CD8-positive, alpha-beta memory T cell (primary cell): ENCODE measurements around the gene STEAP3. TPM values are rescaled to one million over a fixed set of nuclear protein-coding genes. Genes with fewer than 3 reads are reported as not detected.

ENCODE experiments used
- CTCF ChIA-PET: fragments of 350-600 bp; sonication (Branson Sonifier 250); formaldehyde crosslinking; loops from one replicate; lab custom pipeline; 2021; ENCODE audit warnings: antibody characterized with exemption; lab: Charles Lee
- POLR2A ChIA-PET: fragments of 350-600 bp; sonication (Branson Sonifier 250); formaldehyde crosslinking; loops from one replicate; lab custom pipeline; 2021; ENCODE audit warnings: antibody characterized with exemption; lab: Charles Lee
- DNase-seq, 5 donors: peaks; one replicate each; pipeline versions ENCODE4 v3.0.0 to v3.0.0-alpha.2; 2020 to 2022; ENCODE audit warnings: mixed read lengths in 1 of 5
- H3K27ac ChIP-seq: one replicate; pipeline ENCODE4 v1.7.0; 2013; ENCODE audit warnings: low read depth, mild to moderate bottlenecking, low read length, moderate library complexity
- H3K27me3 ChIP-seq: 2 replicates; pipeline ENCODE4 v1.7.0; 2013; ENCODE audit warnings: low read length, mild to moderate bottlenecking; ENCODE audit not compliant: insufficient read depth, poor library complexity, severe bottlenecking
- H3K36me3 ChIP-seq: 2 replicates; pipeline ENCODE4 v1.7.0; 2013; ENCODE audit warnings: mild to moderate bottlenecking, low read length, moderate library complexity; ENCODE audit not compliant: insufficient read depth
- H3K4me1 ChIP-seq: 2 replicates; pipeline ENCODE4 v1.7.0; 2013; ENCODE audit warnings: mild to moderate bottlenecking, low read length, moderate library complexity; ENCODE audit not compliant: insufficient read depth
- H3K4me3 ChIP-seq: 2 replicates; pipeline ENCODE4 v1.7.0; 2013; ENCODE audit warnings: mild to moderate bottlenecking, low read length
- H3K9me3 ChIP-seq: 2 replicates; pipeline ENCODE4 v1.7.0; 2013; ENCODE audit warnings: mild to moderate bottlenecking, low read length
- H3K27ac Mint-ChIP-seq, 8 donors: one replicate each; pipeline ENCODE4 v1.8.0; 2020 to 2021; ENCODE audit warnings: mixed read lengths in 8 of 8, mild to moderate bottlenecking in 6 of 8, inconsistent platforms in 3 of 8, moderate library complexity in 3 of 8
- H3K27me3 Mint-ChIP-seq, 2 donors: one replicate each; pipeline ENCODE4 v1.8.0; 2020 to 2021; ENCODE audit warnings: mixed read lengths in 2 of 2, mild to moderate bottlenecking in 1 of 2, moderate library complexity in 1 of 2
- H3K36me3 Mint-ChIP-seq, 3 donors: one replicate each; pipeline ENCODE4 v1.8.0; 2020 to 2021; ENCODE audit warnings: mixed read lengths in 3 of 3, inconsistent platforms in 1 of 3, mild to moderate bottlenecking in 1 of 3
- H3K4me1 Mint-ChIP-seq, 3 donors: one replicate each; pipeline ENCODE4 v1.8.0; 2020 to 2021; ENCODE audit warnings: mixed read lengths in 3 of 3, inconsistent platforms in 1 of 3, mild to moderate bottlenecking in 1 of 3
- H3K4me3 Mint-ChIP-seq, 7 donors: one replicate each; pipeline ENCODE4 v1.8.0; 2020 to 2021; ENCODE audit warnings: mixed read lengths in 7 of 7, mild to moderate bottlenecking in 6 of 7, moderate library complexity in 4 of 7, inconsistent platforms in 2 of 7
- H3K9me3 Mint-ChIP-seq, 5 donors: one replicate each; pipeline ENCODE4 v1.8.0; 2020 to 2022; ENCODE audit warnings: mixed read lengths in 5 of 5, mild to moderate bottlenecking in 3 of 5, moderate library complexity in 2 of 5, inconsistent platforms in 1 of 5
- polyA plus RNA-seq: library from polyadenylated mRNA; unstranded; fragments of 300-500 nt; fragmentation: Illumina TruSeq; gene quantifications from one replicate; pipeline ENCODE4 v1.2.3, GENCODE V29; 2021
- total RNA-seq, 2 experiments: library from RNA; stranded (reverse); gene quantifications; one replicate each; pipeline ENCODE4 v1.2.3, GENCODE V29; 2021

Gene STEAP3
- total and polyA plus RNA-seq, 3 experiments from 2014 or later, result 0.11 to 0.41 (median 0.22) TPM

DNA sequence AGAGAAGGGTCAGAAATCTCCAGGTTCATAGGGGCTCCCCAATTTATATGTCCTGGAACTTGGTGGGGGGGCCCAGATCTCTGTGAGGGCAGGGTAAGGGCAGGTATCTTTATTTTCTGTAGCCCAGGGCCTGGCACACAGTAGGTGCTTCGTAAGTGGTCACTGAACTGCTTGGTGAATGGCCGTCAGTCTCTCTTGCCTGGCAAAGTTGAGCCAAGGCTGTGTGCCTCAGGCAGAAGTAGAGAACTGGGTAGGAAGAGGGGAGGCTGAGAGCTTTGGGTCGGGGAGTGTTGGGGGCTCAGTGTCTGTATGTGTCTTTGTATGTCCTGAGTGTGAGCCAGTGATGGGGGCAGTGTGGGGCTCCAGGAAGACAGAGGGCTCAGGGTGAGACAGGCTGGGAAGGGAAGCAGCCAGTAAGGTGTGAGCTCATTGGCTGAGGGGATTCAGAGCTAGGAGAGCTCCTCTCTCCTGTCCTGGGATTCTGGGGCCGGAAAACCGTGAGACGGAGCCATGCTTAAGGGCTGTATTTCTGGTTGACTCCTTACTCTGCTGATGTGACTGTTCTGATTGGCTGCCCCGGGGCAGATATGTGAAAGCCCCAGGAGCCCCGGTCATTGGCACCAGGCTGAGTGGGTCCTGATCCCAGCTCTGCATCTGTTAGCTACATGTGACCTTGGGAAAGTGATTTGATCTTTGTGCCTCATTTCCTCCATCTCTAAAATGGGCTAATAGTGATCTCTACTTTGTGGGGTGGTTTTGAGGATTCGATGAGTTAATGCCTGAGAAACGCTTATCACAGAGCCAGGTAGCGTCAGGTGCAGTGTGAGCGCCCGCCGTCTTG, 30.3 kb downstream of the STEAP3 start:
- no peak overlapping the region for H3K4me3 ChIP-seq
- H3K9me3 ChIP-seq, result no peaks in the 10 kb centered on the region
- H3K36me3 ChIP-seq, result no peaks in the 10 kb centered on the region
- Mint-ChIP-seq H3K27ac (no peak overlapping the region), H3K9me3 (no peaks in the 10 kb centered on the region), H3K36me3 (no peaks in the 10 kb centered on the region), H3K4me3 (no peak overlapping the region), H3K27me3 (peaks cover 8% of the 10 kb centered on the region in 2 donors), H3K4me1 (no peaks in the 10 kb centered on the region)
- peaks cover 3% of the 10 kb centered on the region for H3K27me3 ChIP-seq
- H3K27ac ChIP-seq, result no peak overlapping the region
- CTCF ChIA-PET, result no interaction called here
- DNase-seq, result no peak
- H3K4me1 ChIP-seq, result no peaks in the 10 kb centered on the region
- POLR2A ChIA-PET, result no interaction called here

DNA sequence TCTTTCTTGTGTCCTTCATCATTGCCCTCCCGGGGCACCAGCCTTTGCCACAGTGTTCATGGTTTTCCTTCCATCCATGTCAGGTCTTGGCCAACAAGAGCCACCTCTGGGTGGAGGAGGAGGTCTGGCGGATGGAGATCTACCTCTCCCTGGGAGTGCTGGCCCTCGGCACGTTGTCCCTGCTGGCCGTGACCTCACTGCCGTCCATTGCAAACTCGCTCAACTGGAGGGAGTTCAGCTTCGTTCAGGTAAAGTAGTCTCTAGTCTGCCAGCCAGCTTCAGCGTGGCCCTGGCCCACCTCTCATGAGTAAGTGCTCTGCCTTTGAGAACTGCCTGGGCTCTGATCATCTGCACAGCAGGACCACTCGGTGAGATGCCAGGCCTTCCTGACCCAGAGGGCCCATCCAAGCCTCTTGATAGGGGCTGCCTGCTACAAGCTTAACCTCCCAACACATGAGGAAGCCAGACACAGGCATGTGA, 31.0 kb downstream of the STEAP3 start:
- no peak overlapping the region for H3K4me3 Mint-ChIP-seq
- H3K27ac Mint-ChIP-seq, result no peak overlapping the region
- ChIA-PET CTCF (no interaction called here), POLR2A (no interaction called here)
- H3K4me1 ChIP-seq, result no peaks in the 10 kb centered on the region
- DNase-seq, result no peak
- H3K9me3 ChIP-seq, result no peaks in the 10 kb centered on the region
- no peaks in the 10 kb centered on the region for H3K4me1 Mint-ChIP-seq
- H3K27ac ChIP-seq, result no peak overlapping the region
- H3K4me3 ChIP-seq, result no peak overlapping the region
- peaks cover 8% of the 10 kb centered on the region in 2 donors for H3K27me3 Mint-ChIP-seq
- peaks cover 3% of the 10 kb centered on the region for H3K27me3 ChIP-seq
- no peaks in the 10 kb centered on the region for H3K36me3 Mint-ChIP-seq
- no peaks in the 10 kb centered on the region for H3K36me3 ChIP-seq
- H3K9me3 Mint-ChIP-seq, result no peaks in the 10 kb centered on the region

DNA sequence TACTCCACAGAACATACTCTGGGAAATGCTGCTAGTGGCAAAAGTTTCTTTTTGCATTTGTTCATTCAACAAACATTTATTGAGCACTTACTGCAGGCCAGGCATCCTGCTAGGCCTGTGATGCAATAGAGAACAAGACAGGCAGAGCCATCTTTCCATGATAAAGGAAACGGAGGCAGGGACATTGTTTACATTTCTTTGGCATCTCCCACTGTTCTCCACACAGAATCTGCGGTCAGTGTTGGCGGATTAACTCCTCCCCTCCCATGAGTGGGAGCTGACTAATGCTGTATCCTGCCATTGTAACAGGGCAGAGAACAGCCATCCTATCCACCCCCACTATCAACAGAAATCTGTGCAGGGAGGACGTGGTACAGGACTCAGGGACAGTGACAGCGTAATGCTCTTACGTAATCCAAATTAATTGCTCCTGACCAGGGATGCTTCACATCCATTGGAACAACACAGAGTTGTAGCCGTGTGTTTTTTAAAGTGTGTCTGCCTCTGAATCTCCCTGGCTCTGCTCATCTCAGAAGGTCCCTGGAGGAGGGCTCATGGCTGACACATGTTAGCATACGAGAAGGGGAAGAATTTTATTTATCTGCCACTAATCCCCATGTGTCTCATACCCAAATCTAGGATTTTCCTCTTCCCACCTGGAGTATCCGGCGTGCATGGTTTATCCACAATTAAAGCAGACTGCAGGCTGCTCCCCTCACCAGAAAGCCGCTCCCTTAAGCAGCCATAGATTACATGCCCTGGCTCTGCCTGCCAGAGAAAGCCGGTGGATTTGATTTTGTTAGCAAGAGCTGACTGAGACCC, 32.3 kb downstream of the STEAP3 start:
- no peaks in the 10 kb centered on the region for H3K36me3 ChIP-seq
- peaks cover 3% of the 10 kb centered on the region for H3K27me3 ChIP-seq
- DNase-seq, result no peak
- H3K9me3 ChIP-seq, result no peaks in the 10 kb centered on the region
- Mint-ChIP-seq H3K4me3 (no peak overlapping the region), H3K36me3 (no peaks in the 10 kb centered on the region), H3K9me3 (no peaks in the 10 kb centered on the region), H3K4me1 (no peaks in the 10 kb centered on the region), H3K27me3 (peaks cover 0 to 8% of the 10 kb centered on the region in 2 donors), H3K27ac (no peak overlapping the region)
- H3K27ac ChIP-seq, result no peak overlapping the region
- no peaks in the 10 kb centered on the region for H3K4me1 ChIP-seq
- no peak overlapping the region for H3K4me3 ChIP-seq
- ChIA-PET CTCF (no interaction called here), POLR2A (no interaction called here)

DNA sequence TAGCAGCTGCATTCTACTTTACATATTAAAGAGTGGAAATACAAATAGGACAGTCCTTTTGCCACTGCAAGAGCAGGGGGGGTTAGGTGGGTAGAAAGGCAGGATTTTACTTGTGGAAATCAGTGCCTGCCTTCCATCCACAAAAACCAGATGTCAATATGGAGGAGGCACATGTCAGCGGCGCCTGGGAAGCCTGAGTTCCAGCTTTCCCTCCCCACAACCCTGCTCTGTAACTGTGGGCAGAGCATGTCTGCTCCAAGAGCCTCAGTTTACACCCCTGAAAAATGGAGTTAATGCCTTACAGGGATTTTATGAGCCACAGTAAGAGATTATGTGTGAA, 32.9 kb downstream of the STEAP3 start:
- H3K27ac ChIP-seq, result no peak overlapping the region
- POLR2A ChIA-PET, result no interaction called here
- H3K9me3 ChIP-seq, result no peaks in the 10 kb centered on the region
- Mint-ChIP-seq H3K36me3 (no peaks in the 10 kb centered on the region), H3K27me3 (peaks cover 0 to 8% of the 10 kb centered on the region in 2 donors), H3K4me1 (no peaks in the 10 kb centered on the region), H3K27ac (no peak overlapping the region), H3K9me3 (no peaks in the 10 kb centered on the region), H3K4me3 (no peak overlapping the region)
- no peaks in the 10 kb centered on the region for H3K4me1 ChIP-seq
- H3K36me3 ChIP-seq, result no peaks in the 10 kb centered on the region
- no peak for DNase-seq
- H3K27me3 ChIP-seq, result no peaks in the 10 kb centered on the region
- no peak overlapping the region for H3K4me3 ChIP-seq
- CTCF ChIA-PET, result no interaction called here

GRCh38 chr2:119257198-119257597, 33.6 kb downstream of the STEAP3 start:
- ChIA-PET CTCF (no interaction called here), POLR2A (no interaction called here)
- no peak overlapping the region for H3K4me3 ChIP-seq
- Mint-ChIP-seq H3K27ac (no peak overlapping the region), H3K4me1 (no peaks in the 10 kb centered on the region), H3K36me3 (no peaks in the 10 kb centered on the region), H3K4me3 (no peak overlapping the region), H3K9me3 (no peaks in the 10 kb centered on the region), H3K27me3 (peaks cover 0 to 5% of the 10 kb centered on the region in 2 donors)
- H3K27me3 ChIP-seq, result no peaks in the 10 kb centered on the region
- no peak for DNase-seq
- H3K27ac ChIP-seq, result no peak overlapping the region
- H3K9me3 ChIP-seq, result no peaks in the 10 kb centered on the region
- no peaks in the 10 kb centered on the region for H3K36me3 ChIP-seq
- H3K4me1 ChIP-seq, result no peaks in the 10 kb centered on the region

GRCh38 chr2:119259296-119259860, 35.7 kb downstream of the STEAP3 start:
- Histone ChIP-seq H3K9me3 (no peaks in the 10 kb centered on the region), H3K4me1 (no peaks in the 10 kb centered on the region), H3K36me3 (no peaks in the 10 kb centered on the region), H3K27me3 (no peaks in the 10 kb centered on the region), H3K4me3 (no peak overlapping the region), H3K27ac (no peak overlapping the region)
- Mint-ChIP-seq H3K27me3 (peaks cover 5 to 9% of the 10 kb centered on the region in 2 donors), H3K4me1 (no peaks in the 10 kb centered on the region), H3K36me3 (no peaks in the 10 kb centered on the region), H3K9me3 (no peaks in the 10 kb centered on the region), H3K27ac (no peak overlapping the region), H3K4me3 (no peak overlapping the region)
- ChIA-PET POLR2A (no interaction called here), CTCF (no interaction called here)
- DNase-seq, result no peak

DNA sequence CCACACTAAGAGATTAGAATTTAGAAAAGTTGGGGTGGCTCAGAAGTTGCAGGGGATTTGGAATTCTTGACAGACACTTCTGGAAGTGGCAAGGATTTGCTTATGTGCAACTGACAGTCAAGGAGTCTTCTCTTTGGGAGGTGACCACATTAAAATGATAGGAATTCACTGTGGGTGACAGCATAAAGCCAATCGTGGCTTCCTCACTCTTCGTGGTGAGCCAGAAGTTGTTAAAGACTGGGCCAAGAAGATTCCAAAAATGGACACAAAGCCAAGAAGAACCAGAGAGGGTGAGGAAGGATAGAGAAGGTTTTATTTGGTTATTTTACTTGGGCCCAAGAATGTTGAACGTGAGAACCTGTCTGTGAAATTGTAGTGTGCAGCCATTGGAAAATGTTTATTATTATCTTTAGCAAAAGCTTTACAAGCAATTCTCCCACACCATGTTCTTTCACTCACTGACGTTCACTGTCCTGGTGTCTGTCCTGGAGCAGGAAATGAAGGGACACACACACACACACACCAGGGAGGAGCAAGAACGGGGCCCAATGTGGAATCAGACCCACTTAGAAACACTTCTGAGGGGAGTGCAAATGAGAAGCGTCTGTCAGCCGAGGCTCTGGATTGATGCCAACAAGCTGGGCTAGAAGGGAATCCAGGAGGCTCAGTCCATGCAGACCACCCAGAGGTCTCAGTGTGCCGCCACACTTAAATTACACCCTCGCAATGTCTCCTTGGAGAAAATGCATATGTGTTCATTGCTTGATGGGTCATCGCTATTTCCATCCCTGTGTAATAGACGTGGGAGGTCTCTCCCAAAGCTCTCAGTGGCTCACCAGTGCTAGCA, 37.2 kb downstream of the STEAP3 start:
- no peaks in the 10 kb centered on the region for H3K9me3 ChIP-seq
- no peaks in the 10 kb centered on the region for H3K36me3 ChIP-seq
- Mint-ChIP-seq H3K4me1 (no peaks in the 10 kb centered on the region), H3K4me3 (no peak overlapping the region), H3K27me3 (peaks cover 10 to 15% of the 10 kb centered on the region in 2 donors), H3K27ac (no peak overlapping the region), H3K9me3 (no peaks in the 10 kb centered on the region), H3K36me3 (no peaks in the 10 kb centered on the region)
- H3K27ac ChIP-seq, result no peak overlapping the region
- H3K4me3 ChIP-seq, result no peak overlapping the region
- no peaks in the 10 kb centered on the region for H3K4me1 ChIP-seq
- ChIA-PET POLR2A (no interaction called here), CTCF (no interaction called here)
- no peaks in the 10 kb centered on the region for H3K27me3 ChIP-seq
- no peak for DNase-seq
